LNCaP clone FGC (cell line): ENCODE results near the gene MLXIPL.
"Not testable (repeated sequence)": the region's sequence is repeated elsewhere in the genome, so short reads cannot be mapped to it uniquely, and the experiment has no call there.

Experiments
- DNase-seq: peaks from one replicate; pipeline ENCODE4 v3.0.0-alpha.2; 2011; ENCODE audit warnings: low read depth
- H3K4me3 ChIP-seq: 2 replicates; pipeline ENCODE4 v1.5.1; 2011; ENCODE audit warnings: mild to moderate bottlenecking, low read depth, low read length, control low read depth
- CTCF ChIP-seq: IDR thresholded peaks from 2 replicates; pipeline ENCODE4 v1.5.1; 2012; ENCODE audit warnings: mild to moderate bottlenecking; ENCODE audit not compliant: control insufficient read depth, insufficient read depth; ENCODE audit errors: extremely low read depth

Gene MLXIPL

GRCh38 chr7:73582664-73583202 is 41.6 kb downstream of the MLXIPL start:
- no peak for TF ChIP-seq CTCF
- no peak for DNase-seq
- no peak overlapping the region for H3K4me3 ChIP-seq

GRCh38 chr7:73581006-73581405 is 43.3 kb downstream of the MLXIPL start:
- not testable (repeated sequence) for DNase-seq, H3K4me3 ChIP-seq

- peak; percentile 91 for DNase-seq
- peak; percentile 31; the same call in 1 of the 2 replicates for TF ChIP-seq CTCF
- H3K4me3 ChIP-seq = peak within 1 kb of the TSS; percentile 80
Observed at GRCh38 chr7:73578342-73579128, 45.8 kb downstream of the MLXIPL start, which contains the start of gene TBL2. Gene TBL2 (minus strand): TSS chr7:73578579. CDS start chr7:73578549, 30 bp downstream.

- no peak for DNase-seq
- peak overlapping the region; percentile 80 for H3K4me3 ChIP-seq
- no peak for TF ChIP-seq CTCF
Observed at GRCh38 chr7:73577627-73578341, 46.5 kb downstream of the MLXIPL start.

GRCh38 chr7:73573791-73574190 is 50.5 kb downstream of the MLXIPL start:
- no peak for DNase-seq
- no peak for TF ChIP-seq CTCF
- H3K4me3 ChIP-seq = no peak overlapping the region

- H3K4me3 ChIP-seq = no peak overlapping the region
- TF ChIP-seq CTCF = no peak
- no peak for DNase-seq
Observed at GRCh38 chr7:73573276-73573675, 51.0 kb downstream of the MLXIPL start.

GRCh38 chr7:73572767-73573186 is 51.5 kb downstream of the MLXIPL start:
- no peak for TF ChIP-seq CTCF
- no peak overlapping the region for H3K4me3 ChIP-seq
- no peak for DNase-seq
